Daoy (cell line): ENCODE measurements around the gene AAR2. TPM values are rescaled to one million over a fixed set of nuclear protein-coding genes. Genes with fewer than 3 reads are reported as not detected.

ENCODE experiments used
- DNase-seq: peaks from one replicate; pipeline ENCODE4 v3.0.0-alpha.2; 2015; ENCODE audit warnings: low read depth
- total RNA-seq: library from RNA; depleted of rRNA; stranded (reverse); fragments of >200 nt; shearing (Covaris generic); gene quantifications from 2 replicates; pipeline ENCODE4 v1.2.3, GENCODE V29; 2014; rRNA removed

The AAR2 gene
- total RNA-seq, 1 experiment from 2014 or later: 27.1 TPM

- DNase-seq: no peak
These were observed 43.5 kb downstream of the AAR2 start for GRCh38 chr20:36279776-36280175.

- DNase-seq: no peak
These were observed 45.6 kb downstream of the AAR2 start for GRCh38 chr20:36281785-36282380.

GRCh38 chr20:36284751-36285150, 48.5 kb downstream of the AAR2 start:
- no peak for DNase-seq

- no peak for DNase-seq
These were observed 49.6 kb downstream of the AAR2 start for GRCh38 chr20:36285746-36286447.

GRCh38 chr20:36297656-36298055, 61.4 kb downstream of the AAR2 start:
- DNase-seq: no peak

- no peak for DNase-seq
These were observed 61.8 kb downstream of the AAR2 start for GRCh38 chr20:36298061-36298460.

GRCh38 chr20:36298795-36299339, 62.6 kb downstream of the AAR2 start:
- no peak for DNase-seq

GRCh38 chr20:36299459-36299858, 63.2 kb downstream of the AAR2 start:
- no peak for DNase-seq

GRCh38 chr20:36301359-36302119, 65.3 kb downstream of the AAR2 start:
- DNase-seq: no peak

- no peak for DNase-seq
These were observed 66.8 kb downstream of the AAR2 start for GRCh38 chr20:36303020-36303595.

- DNase-seq: no peak
These were observed 67.6 kb downstream of the AAR2 start for GRCh38 chr20:36303831-36304230.

- DNase-seq: no peak
These were observed 68.7 kb downstream of the AAR2 start for GRCh38 chr20:36304786-36305495.

GRCh38 chr20:36305602-36306551, 69.6 kb downstream of the AAR2 start, which contains the start of gene DLGAP4:
TSS of gene DLGAP4 (plus strand) at chr20:36306339. CDS start at chr20:36431718, 125,379 bp downstream.
- no peak for DNase-seq

Other genes with a start within 250 kb of the AAR2 start
- 2.2 and 8.5 TPM in 2 replicates for gene EPB41L1, start 81.7 kb upstream of the AAR2 start, total RNA-seq
- gene DLGAP4, start 69.9 kb downstream of the AAR2 start, total RNA-seq: 12.9 and 17.2 TPM in 2 replicates